ENCODE data around the gene OBSL1. TPM values are rescaled to one million over a fixed set of nuclear protein-coding genes. Genes with fewer than 3 reads are reported as not detected.

The OBSL1 gene
- total RNA-seq, 2 donors from 2014 or later: 2.9 TPM; not detected in 1

- no peaks in the 10 kb centered on the region for H3K9me3 Mint-ChIP-seq
- DNase-seq (ENCODE audit: low spot score) (peak; percentile 99), ATAC-seq (peak; percentile 91 to 94)
- H3K27me3 Mint-ChIP-seq: peaks cover 15% of the 10 kb centered on the region in 2 donors
- H3K4me1 Mint-ChIP-seq (ENCODE audit: low read depth in 2 of 2): peaks cover 27 to 31% of the 10 kb centered on the region in 2 donors
- peak within 1 kb of the TSS; percentile 69 to 82 for H3K27ac Mint-ChIP-seq
- H3K36me3 Mint-ChIP-seq: no peaks in the 10 kb centered on the region
- peak within 1 kb of the TSS; percentile 97 for H3K4me3 Mint-ChIP-seq
Measured at GRCh38 chr2:219543596-219544358, 27.6 kb downstream of the OBSL1 start, which contains the start of the genes CHPF and TMEM198. CHPF (minus strand) TSS chr2:219543809; CDS start chr2:219543538, 271 bp downstream. TMEM198 (plus strand) TSS chr2:219544028; CDS start chr2:219544728, 700 bp downstream.

GRCh38 chr2:219542931-219543595 is 28.3 kb downstream of the OBSL1 start:
- H3K36me3 Mint-ChIP-seq: no peaks in the 10 kb centered on the region
- ATAC-seq (peak; percentile 47 to 58), DNase-seq (ENCODE audit: low spot score) (peak; percentile 67)
- H3K9me3 Mint-ChIP-seq: no peaks in the 10 kb centered on the region
- peak overlapping the region; percentile 69 to 82 for H3K27ac Mint-ChIP-seq
- H3K4me3 Mint-ChIP-seq: peak overlapping the region; percentile 97
- H3K27me3 Mint-ChIP-seq: peaks cover 9% of the 10 kb centered on the region in 2 donors
- peaks cover 27 to 31% of the 10 kb centered on the region in 2 donors for H3K4me1 Mint-ChIP-seq (ENCODE audit: low read depth in 2 of 2)

DNA sequence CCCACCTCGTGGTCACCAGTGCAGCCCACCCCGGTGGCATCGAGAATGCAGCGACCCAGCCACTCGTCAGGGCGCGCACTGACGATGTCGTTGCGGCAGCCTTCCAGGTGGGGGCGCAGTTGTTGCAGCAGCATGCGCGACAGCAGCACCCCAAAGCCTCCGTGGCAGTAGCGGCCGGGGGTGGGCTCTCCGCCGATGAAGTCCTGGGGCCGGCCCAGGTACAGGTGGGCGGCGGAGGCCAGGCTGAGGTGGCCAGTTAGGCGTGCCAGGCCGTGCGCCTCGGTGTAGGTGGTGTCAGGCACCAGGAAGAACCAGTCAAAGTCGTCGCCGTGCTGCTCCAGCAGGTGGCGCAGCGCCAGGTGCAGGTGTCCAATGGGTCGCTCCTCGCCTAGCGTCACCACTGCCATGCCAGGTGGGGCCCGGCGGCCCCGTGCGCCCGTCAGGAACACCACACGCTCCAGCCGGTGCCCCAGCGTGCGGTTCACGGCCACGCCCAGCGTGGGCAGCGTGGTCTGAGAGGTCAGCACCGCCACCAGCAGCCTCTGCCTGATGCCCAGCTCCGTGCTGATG is 29.6 kb downstream of the OBSL1 start:
- DNase-seq (ENCODE audit: low spot score) (peak; percentile 84), ATAC-seq (peak; percentile 15 to 21)
- Mint-ChIP-seq H3K27ac (no peak overlapping the region), H3K4me3 (peak overlapping the region; percentile 97), H3K27me3 (peaks cover 6 to 8% of the 10 kb centered on the region in 2 donors), H3K4me1 (ENCODE audit: low read depth in 2 of 2) (peaks cover 27 to 31% of the 10 kb centered on the region in 2 donors), H3K36me3 (no peaks in the 10 kb centered on the region), H3K9me3 (no peaks in the 10 kb centered on the region)

DNA sequence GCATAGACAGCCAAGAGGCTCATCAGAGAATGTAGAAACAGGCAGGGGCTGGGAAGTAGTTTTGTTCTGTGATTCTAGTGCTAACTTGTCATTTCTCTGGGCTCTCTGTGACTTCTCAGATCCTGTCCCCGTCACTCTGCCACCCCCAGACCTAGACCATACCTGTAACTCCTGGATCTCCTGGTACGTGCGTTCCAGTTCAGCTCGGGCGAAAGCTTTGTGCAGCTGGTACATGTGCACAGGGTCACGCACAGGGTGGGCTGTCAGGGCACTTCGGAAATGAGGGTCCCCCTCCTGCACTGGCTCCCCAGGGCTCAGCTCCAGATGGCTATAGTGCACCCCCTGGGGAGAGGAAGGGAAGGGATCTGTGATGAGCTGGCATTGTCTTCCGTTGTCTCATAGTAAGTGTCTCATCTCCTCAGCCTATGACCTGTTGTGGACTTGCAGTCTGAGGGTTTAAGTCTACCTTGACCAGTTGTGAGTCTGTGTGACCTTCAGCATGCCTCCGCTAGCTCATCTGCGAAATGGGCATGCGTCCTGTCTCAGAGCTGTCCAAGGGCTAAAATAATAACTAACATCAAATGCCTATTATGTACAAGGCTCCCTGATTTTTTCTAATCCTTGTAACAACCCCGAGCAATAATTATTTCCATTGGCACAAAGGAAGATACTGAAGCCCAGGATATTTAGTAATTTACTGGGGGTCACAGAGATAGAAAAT is 30.4 kb downstream of the OBSL1 start:
- DNase-seq (ENCODE audit: low spot score): no peak

GRCh38 chr2:219539926-219540678 is 31.2 kb downstream of the OBSL1 start:
- no peaks in the 10 kb centered on the region for H3K9me3 Mint-ChIP-seq
- peaks cover 3 to 7% of the 10 kb centered on the region in 2 donors for H3K27me3 Mint-ChIP-seq
- DNase-seq (ENCODE audit: low spot score) (no peak), ATAC-seq (no peak)
- H3K36me3 Mint-ChIP-seq: no peaks in the 10 kb centered on the region
- no peak overlapping the region for H3K27ac Mint-ChIP-seq
- H3K4me3 Mint-ChIP-seq: no peak overlapping the region
- H3K4me1 Mint-ChIP-seq (ENCODE audit: low read depth in 2 of 2): peaks cover 24% of the 10 kb centered on the region in 2 donors

More for the DNA sequence above, 30.4 kb downstream of the OBSL1 start:
- no peak for ATAC-seq
- no peak overlapping the region for H3K27ac Mint-ChIP-seq
- H3K4me1 Mint-ChIP-seq (ENCODE audit: low read depth in 2 of 2): peaks cover 24 to 26% of the 10 kb centered on the region in 2 donors
- H3K27me3 Mint-ChIP-seq: peaks cover under 1 to 2% of the 10 kb centered on the region in 2 donors
- H3K4me3 Mint-ChIP-seq: peak overlapping the region; percentile 97
- no peaks in the 10 kb centered on the region for H3K36me3 Mint-ChIP-seq
- no peaks in the 10 kb centered on the region for H3K9me3 Mint-ChIP-seq

GRCh38 chr2:219538956-219539788 is 32.2 kb downstream of the OBSL1 start:
- ATAC-seq: no peak
- no peak overlapping the region for H3K27ac Mint-ChIP-seq
- H3K9me3 Mint-ChIP-seq: no peaks in the 10 kb centered on the region
- no peak for DNase-seq (ENCODE audit: low spot score)
- peaks cover 15% of the 10 kb centered on the region in 2 donors for H3K4me1 Mint-ChIP-seq (ENCODE audit: low read depth in 2 of 2)
- peaks cover 3 to 7% of the 10 kb centered on the region in 2 donors for H3K27me3 Mint-ChIP-seq
- no peak overlapping the region for H3K4me3 Mint-ChIP-seq
- H3K36me3 Mint-ChIP-seq: no peaks in the 10 kb centered on the region

DNA sequence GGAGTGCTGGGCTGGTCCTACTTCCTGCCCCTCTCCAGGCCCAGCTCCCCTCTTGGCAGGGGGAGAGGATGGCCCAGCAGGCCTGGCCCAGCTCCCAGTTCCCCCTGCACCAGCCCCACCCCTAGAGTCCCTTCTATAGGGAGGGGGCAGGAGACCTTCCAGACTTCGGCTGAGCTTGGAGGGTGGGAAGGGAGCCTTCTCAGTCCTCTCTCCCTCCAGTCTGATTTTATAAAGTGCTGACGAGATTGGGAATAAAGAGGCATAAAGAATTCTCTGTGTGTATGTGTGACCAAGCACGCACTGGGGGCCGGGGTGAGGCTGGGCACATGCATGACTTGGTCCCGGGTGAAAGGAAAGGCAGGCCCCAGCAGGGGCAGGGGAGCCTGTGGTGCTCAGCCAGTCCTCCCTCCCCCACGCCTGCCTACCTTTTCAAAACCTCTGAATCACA is 32.8 kb downstream of the OBSL1 start:
- Mint-ChIP-seq H3K4me1 (ENCODE audit: low read depth in 2 of 2) (peaks cover 14 to 15% of the 10 kb centered on the region in 2 donors), H3K36me3 (no peaks in the 10 kb centered on the region), H3K4me3 (no peak overlapping the region), H3K9me3 (no peaks in the 10 kb centered on the region), H3K27ac (no peak overlapping the region), H3K27me3 (peaks cover 4 to 7% of the 10 kb centered on the region in 2 donors)
- ATAC-seq (no peak), DNase-seq (ENCODE audit: low spot score) (no peak)

DNA sequence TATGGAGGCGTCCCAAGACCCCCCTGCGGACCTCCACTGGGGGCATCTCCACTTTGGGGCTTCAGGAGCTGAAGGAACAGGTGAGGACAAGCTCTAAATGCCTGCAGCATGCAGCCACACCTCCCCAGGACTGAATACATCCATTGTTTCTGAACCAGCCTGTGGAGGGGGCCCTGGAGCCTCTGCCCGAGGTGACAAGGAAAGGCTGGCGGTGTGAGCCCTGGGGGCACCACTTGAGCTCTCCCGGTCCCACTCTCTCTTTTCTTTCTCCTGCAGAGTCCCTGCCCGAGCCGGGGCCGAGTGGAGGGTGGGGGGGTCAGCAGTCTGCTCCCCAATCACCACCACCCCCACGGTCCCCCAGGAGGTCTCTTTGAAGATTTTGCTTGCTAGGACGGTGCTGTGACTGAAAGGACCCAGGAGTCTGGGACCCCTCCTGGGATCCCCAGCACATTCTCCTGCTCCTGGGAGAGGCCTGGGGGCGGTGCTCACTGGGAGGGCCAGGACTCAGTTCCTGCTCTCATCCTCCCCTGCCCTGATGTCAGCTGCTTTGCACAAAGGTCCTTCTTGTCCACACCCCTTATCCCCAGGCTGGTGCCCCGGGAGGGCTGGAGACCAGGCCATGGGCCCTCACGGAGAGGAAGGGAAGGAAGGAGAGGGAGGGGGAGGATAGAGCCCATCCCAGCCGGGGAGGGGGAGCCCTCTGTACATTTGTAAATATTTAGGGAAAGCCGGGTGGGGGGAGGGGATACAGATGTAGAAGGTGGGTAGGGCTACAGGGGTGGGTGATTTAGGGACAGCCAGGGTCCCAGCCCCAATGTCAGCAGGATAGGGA is 33.5 kb downstream of the OBSL1 start:
- DNase-seq (ENCODE audit: low spot score): no peak
- Mint-ChIP-seq H3K4me1 (ENCODE audit: low read depth in 2 of 2) (peaks cover 14% of the 10 kb centered on the region in 2 donors), H3K9me3 (no peaks in the 10 kb centered on the region), H3K36me3 (no peaks in the 10 kb centered on the region), H3K27ac (no peak overlapping the region), H3K4me3 (no peak overlapping the region), H3K27me3 (peaks cover 7% of the 10 kb centered on the region in 2 donors)
- ATAC-seq: no peak

DNA sequence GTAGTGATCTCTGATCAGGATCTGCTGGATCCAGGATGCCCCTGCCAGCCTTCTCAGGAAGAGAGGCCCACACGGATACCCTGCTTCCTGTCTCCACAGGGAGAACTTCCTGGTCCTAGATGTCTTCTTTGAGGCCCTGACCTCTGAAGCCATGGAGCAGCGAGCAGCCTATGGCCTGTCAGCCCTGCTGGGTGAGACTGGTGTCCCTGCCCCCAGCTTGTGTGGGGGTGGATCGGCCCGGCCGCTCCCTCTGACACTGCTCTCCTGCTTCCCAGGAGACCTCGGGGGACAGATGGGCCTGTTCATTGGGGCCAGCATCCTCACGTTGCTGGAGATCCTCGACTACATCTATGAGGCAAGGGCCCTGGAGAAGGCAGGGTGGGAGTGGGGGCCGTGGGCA is 34.4 kb downstream of the OBSL1 start:
- DNase-seq (ENCODE audit: low spot score): no peak

GRCh38 chr2:219536425-219536824 is 34.9 kb downstream of the OBSL1 start:
- Mint-ChIP-seq H3K9me3 (no peaks in the 10 kb centered on the region), H3K4me1 (ENCODE audit: low read depth in 2 of 2) (peaks cover 4 to 6% of the 10 kb centered on the region in 2 donors), H3K27ac (no peak overlapping the region), H3K4me3 (no peak overlapping the region), H3K27me3 (peaks cover 10 to 11% of the 10 kb centered on the region in 2 donors), H3K36me3 (no peaks in the 10 kb centered on the region)
- no peak for DNase-seq (ENCODE audit: low spot score)
- no peak for ATAC-seq

More for the DNA sequence above, 34.4 kb downstream of the OBSL1 start:
- no peaks in the 10 kb centered on the region for H3K36me3 Mint-ChIP-seq
- H3K9me3 Mint-ChIP-seq: no peaks in the 10 kb centered on the region
- H3K27me3 Mint-ChIP-seq: peaks cover 7 to 11% of the 10 kb centered on the region in 2 donors
- H3K27ac Mint-ChIP-seq: no peak overlapping the region
- no peak for ATAC-seq
- no peak overlapping the region for H3K4me3 Mint-ChIP-seq
- H3K4me1 Mint-ChIP-seq (ENCODE audit: low read depth in 2 of 2): peaks cover 7% of the 10 kb centered on the region in 2 donors

DNA sequence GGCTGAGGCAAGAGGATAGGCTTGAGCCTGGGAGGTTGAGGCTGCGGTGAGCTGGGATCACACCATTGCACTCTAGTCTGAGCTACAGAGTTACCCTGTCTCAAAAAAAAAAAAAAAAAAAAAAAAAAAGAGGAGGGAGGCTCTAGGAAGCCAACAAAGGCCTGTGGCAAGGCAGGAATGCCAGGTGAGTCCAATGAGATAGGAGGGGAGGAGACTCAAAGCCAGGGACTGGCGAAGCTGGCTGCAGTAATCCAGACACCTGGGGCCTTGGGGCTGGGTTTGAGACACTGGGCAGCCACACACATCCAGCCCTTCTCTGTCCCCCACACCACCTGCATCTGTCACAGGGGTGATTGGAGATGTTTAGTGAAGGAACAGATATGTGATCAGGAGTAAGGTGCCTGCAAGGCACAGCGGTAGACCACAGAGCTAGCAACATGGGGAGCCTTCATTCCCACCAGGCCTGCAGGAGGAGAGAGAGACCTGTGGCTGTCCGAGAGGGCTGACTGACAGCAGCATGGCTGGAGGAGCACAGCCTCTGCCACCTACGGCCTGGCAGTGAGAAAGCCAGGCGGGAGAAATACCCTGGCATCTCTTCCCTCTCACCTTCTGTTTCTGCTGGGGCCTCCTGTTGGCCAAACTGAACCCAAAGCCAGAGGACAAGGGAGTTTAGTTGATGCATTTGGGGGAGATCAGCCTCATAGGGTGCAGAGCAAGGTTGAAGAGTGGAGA is 37.2 kb downstream of the OBSL1 start:
- Mint-ChIP-seq H3K27ac (no peak overlapping the region), H3K36me3 (no peaks in the 10 kb centered on the region), H3K9me3 (no peaks in the 10 kb centered on the region), H3K27me3 (peaks cover 22 to 31% of the 10 kb centered on the region in 2 donors), H3K4me1 (ENCODE audit: low read depth in 2 of 2) (peaks cover 0 to 4% of the 10 kb centered on the region in 2 donors), H3K4me3 (no peak overlapping the region)
- DNase-seq (ENCODE audit: low spot score) (no peak), ATAC-seq (no peak)
